Gastroesophageal sphincter (tissue), 3 donors: Measurements from ENCODE around the gene EPHB2.

Source experiments
- CTCF ChIP-seq, 4 experiments: fragments of 200-600 bp in 2 of 4; fragments of 450-650 bp in 2 of 4; sonication (generic) in 1 of 4; IDR thresholded peaks; one replicate each; pipeline ENCODE4 v1.5.1; 2017 to 2019; ENCODE audit warnings: antibody characterized with exemption in 4 of 4, mild to moderate bottlenecking in 2 of 4, moderate library complexity in 2 of 4
- POLR2A ChIP-seq, 2 donors: fragments of 450-650 bp; IDR thresholded peaks; one replicate each; pipeline ENCODE4 v1.6.1; 2017; ENCODE audit warnings: antibody characterized with exemption in 2 of 2, mild to moderate bottlenecking in 2 of 2, moderate library complexity in 1 of 2
- POLR2AphosphoS5 ChIP-seq: sonication (generic); formaldehyde crosslinking; IDR thresholded peaks from one replicate; pipeline ENCODE4 v1.6.1; 2017; ENCODE audit warnings: antibody characterized with exemption

- TF ChIP-seq CTCF (IDR thresholded peaks at IDR 0.05) (no peak), POLR2A (IDR thresholded peaks at IDR 0.05) (no peak), POLR2AphosphoS5 (no peak)
Observed at GRCh38 chr1:22824975-22825374, 114.3 kb downstream of the EPHB2 start.
